Thoracic aorta (tissue), 2 donors: ENCODE data around the gene LRMDA. TPM values are rescaled to one million over a fixed set of nuclear protein-coding genes. Genes with fewer than 3 reads are reported as not detected.
A peak's percentile ranks its signal among the peaks of the same experiment; 100 is the strongest.

Source experiments
- ATAC-seq: fragments of 150-250 bp; one replicate; pipeline ENCODE4 v1.8.0; 2017; ENCODE audit warnings: low read depth; ENCODE audit not compliant: insufficient number of reproducible peaks, low FRiP score
- DNase-seq: peaks from one replicate; pipeline ENCODE4 v3.0.0-alpha.2; 2020; ENCODE audit warnings: low spot score
- H3K27ac ChIP-seq, 2 donors: fragments of 200-600 bp; sonication (generic); 1 replicate in 1 of 2; 2 replicates in 1 of 2; pipeline ENCODE4 v1.5.1; 2016; ENCODE audit warnings: mild to moderate bottlenecking in 2 of 2, moderate library complexity in 2 of 2
- H3K27me3 ChIP-seq: fragments of 200-600 bp; sonication (generic); replicated peaks from 2 replicates; pipeline ENCODE4 v1.6.0; 2016; ENCODE audit warnings: mild to moderate bottlenecking; ENCODE audit not compliant: insufficient read depth
- H3K36me3 ChIP-seq: fragments of 200-600 bp; sonication (generic); one replicate; pipeline ENCODE4 v1.5.1; 2016
- H3K4me1 ChIP-seq, 2 donors: fragments of 200-600 bp; sonication (generic); 1 replicate in 1 of 2; 2 replicates in 1 of 2; pipeline versions ENCODE4 v1.5.1 to v1.6.0; 2016; ENCODE audit warnings: low read depth in 2 of 2, mild to moderate bottlenecking in 1 of 2; ENCODE audit not compliant: control insufficient read depth in 1 of 2
- H3K4me3 ChIP-seq: fragments of 200-600 bp; sonication (generic); 2 replicates; pipeline ENCODE4 v1.5.1; 2016; ENCODE audit warnings: mild to moderate bottlenecking
- H3K9me3 ChIP-seq: fragments of 200-600 bp; sonication (generic); 2 replicates; pipeline ENCODE4 v1.5.1; 2016
- total RNA-seq, 2 donors: library from RNA; depleted of rRNA; stranded (reverse); fragments of >200 nt; gene quantifications; one replicate each; pipeline versions ENCODE4 v1.1.0 to v1.2.3, GENCODE V29; 2016
- TF ChIP-seq, protein P1 (sequence below): fragments of 200-600 bp; sonication (generic); IDR thresholded peaks from one replicate; pipeline ENCODE4 v1.5.1; 2019; ENCODE audit warnings: antibody characterized with exemption

LRMDA gene
- total RNA-seq, 2 donors from 2014 or later: 8.3 to 36.6 TPM

DNA sequence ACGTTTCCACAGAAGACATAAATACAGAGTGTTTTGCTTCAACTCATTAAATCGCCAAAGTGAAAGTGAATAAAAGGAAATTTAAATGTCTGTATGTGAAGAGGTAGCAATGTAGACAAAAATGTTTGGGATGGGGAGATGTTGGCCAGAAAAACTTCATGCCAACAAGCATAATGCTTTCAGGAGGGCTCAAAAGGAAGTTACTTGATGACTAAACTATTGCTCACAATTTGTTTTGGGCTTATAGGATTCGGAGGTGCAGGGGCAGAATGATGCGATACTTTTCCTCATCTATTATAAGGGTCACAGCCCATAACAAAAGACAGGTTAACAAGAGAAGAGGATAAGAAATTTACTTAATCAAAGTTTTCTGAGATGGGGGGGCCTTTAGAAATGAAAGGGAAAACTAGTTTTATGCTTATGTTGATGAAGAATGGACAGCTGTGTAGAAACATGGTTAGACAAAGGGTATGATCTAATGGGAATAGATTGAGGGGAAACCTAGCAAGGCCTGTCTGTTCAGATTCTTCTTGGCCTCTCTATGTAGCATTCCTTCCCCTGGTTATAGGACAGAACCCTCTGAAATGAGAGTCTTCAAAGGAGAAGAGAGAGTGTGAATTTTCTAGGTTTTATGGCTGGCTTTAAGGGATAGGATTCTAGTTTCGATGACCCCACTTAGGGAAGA is 898.6 kb downstream of the LRMDA start:
- Histone ChIP-seq H3K4me1 (peaks cover 0 to 15% of the 10 kb centered on the region in 2 donors), H3K9me3 (no peaks in the 10 kb centered on the region), H3K36me3 (no peaks in the 10 kb centered on the region), H3K27me3 (no peaks in the 10 kb centered on the region), H3K27ac (no peak overlapping the region), H3K4me3 (peak overlapping the region; percentile 10)
- TF ChIP-seq, protein P1, sequence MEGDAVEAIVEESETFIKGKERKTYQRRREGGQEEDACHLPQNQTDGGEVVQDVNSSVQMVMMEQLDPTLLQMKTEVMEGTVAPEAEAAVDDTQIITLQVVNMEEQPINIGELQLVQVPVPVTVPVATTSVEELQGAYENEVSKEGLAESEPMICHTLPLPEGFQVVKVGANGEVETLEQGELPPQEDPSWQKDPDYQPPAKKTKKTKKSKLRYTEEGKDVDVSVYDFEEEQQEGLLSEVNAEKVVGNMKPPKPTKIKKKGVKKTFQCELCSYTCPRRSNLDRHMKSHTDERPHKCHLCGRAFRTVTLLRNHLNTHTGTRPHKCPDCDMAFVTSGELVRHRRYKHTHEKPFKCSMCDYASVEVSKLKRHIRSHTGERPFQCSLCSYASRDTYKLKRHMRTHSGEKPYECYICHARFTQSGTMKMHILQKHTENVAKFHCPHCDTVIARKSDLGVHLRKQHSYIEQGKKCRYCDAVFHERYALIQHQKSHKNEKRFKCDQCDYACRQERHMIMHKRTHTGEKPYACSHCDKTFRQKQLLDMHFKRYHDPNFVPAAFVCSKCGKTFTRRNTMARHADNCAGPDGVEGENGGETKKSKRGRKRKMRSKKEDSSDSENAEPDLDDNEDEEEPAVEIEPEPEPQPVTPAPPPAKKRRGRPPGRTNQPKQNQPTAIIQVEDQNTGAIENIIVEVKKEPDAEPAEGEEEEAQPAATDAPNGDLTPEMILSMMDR: no peak
- ATAC-seq (no peak), DNase-seq (no peak)

DNA sequence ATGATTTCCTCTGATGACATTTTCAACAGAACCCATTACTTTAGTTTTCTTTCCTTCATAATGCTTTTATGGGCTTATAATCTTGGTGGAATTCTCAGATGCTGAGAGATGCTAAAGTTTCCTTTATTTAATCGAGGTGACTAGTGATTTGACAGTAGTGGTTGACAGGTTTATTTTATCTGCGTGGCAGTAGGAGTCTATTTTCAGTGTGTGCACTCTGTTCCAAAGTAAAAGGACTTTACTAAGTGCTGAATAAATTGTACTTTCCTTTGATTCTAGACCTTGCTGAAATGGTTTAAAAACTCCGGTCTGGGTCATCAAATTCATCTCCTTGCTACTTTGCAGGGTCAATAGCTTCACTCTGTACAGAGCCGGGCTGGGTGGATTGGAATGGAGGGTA is 900.3 kb downstream of the LRMDA start:
- no peak for ATAC-seq
- H3K27ac ChIP-seq: no peak overlapping the region

DNA sequence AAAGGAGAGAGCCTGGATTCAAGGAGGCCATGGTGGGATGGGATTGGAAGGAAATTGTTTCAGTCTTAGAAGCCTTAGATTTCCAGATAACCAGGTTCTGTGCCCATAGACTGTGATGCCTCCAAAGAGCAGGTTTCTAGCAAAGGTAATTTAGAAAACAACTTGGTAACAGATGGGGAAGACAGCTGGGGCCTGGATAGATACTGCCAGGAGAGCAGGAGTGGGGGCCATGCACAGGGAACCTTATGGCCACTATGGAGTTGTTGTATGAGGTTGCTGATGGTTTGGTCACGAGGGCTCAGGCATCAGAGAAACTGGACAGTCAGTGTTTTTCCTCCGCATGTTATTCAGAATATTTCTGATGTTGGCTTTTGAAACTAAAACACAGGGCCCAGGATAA is 901.9 kb downstream of the LRMDA start:
- Histone ChIP-seq H3K4me1 (peaks cover 6 to 36% of the 10 kb centered on the region in 2 donors), H3K27me3 (no peaks in the 10 kb centered on the region), H3K36me3 (no peaks in the 10 kb centered on the region), H3K9me3 (no peaks in the 10 kb centered on the region), H3K27ac (no peak overlapping the region), H3K4me3 (no peak overlapping the region)
- DNase-seq: no peak
- TF ChIP-seq, protein P1: no peak
- ATAC-seq: no peak

More for the DNA sequence above, 900.3 kb downstream of the LRMDA start:
- Histone ChIP-seq H3K4me1 (peaks cover 3 to 22% of the 10 kb centered on the region in 2 donors), H3K27me3 (no peaks in the 10 kb centered on the region), H3K9me3 (no peaks in the 10 kb centered on the region), H3K4me3 (no peak overlapping the region), H3K36me3 (no peaks in the 10 kb centered on the region)
- TF ChIP-seq, protein P1: no peak
- no peak for DNase-seq

DNA sequence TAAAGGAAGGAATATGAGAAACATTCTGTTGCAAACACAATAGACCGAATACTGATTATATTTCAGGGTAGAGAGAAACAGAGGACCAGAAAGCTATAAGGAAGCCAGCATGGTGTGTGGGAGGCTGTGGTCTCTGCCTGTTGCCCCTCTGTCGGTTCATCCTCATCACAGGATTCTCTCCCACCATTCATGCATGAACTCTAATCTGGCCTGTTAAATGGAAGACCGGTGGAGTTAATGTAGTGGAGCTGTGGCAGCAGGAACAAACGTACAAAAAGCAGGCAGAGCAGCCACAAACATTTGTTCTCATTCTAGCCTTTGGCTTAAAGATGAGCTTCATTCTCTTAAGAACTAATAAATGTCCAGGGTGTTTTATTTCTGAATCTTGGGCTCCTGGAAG is 902.4 kb downstream of the LRMDA start:
- Histone ChIP-seq H3K4me3 (no peak overlapping the region), H3K27ac (no peak overlapping the region), H3K27me3 (no peaks in the 10 kb centered on the region), H3K9me3 (no peaks in the 10 kb centered on the region), H3K4me1 (peaks cover 6 to 36% of the 10 kb centered on the region in 2 donors), H3K36me3 (no peaks in the 10 kb centered on the region)
- TF ChIP-seq, protein P1: no peak
- ATAC-seq (no peak), DNase-seq (no peak)

DNA sequence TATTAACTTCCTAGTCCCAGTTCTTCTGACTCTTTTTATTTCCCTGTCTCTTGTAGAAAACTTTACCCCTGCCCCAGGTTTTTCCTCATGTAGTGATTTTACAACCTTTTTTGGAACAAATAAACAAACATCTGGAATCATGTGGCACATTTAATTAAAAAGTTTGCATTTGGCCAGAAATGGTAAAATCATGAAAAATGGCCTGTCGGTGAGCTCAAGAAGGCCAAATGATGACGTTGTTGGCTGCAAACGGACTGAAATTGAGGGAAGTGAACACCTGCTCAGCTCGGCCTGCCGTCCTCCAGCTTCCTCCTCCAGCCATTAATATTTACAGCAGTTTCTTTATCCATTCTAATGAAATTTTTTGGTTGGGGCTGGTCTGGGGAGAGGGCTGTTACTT is 902.8 kb downstream of the LRMDA start:
- H3K4me3 ChIP-seq: no peak overlapping the region
- H3K36me3 ChIP-seq: no peaks in the 10 kb centered on the region
- TF ChIP-seq, protein P1: no peak
- no peak for DNase-seq
- H3K9me3 ChIP-seq: no peaks in the 10 kb centered on the region
- H3K27ac ChIP-seq: no peak overlapping the region
- no peak for ATAC-seq
- H3K4me1 ChIP-seq: peaks cover 6 to 36% of the 10 kb centered on the region in 2 donors
- H3K27me3 ChIP-seq: no peaks in the 10 kb centered on the region
